HEK293 (cell line): Measurements from ENCODE around the gene ASCL5.

ENCODE experiments used
- CTCF ChIA-PET: fragments of 350-600 bp; formaldehyde crosslinking; extraction: SDS; loops from one replicate; lab custom pipeline; 2021; ENCODE audit warnings: antibody characterized with exemption; lab: Yijun Ruan, JAX
- POLR2A ChIA-PET: fragments of 300-600 bp; formaldehyde crosslinking; extraction: SDS; loops from one replicate; lab custom pipeline; 2020; ENCODE audit warnings: antibody characterized with exemption, inconsistent platforms; lab: Yijun Ruan, JAX
- H3K27ac ChIP-seq: fragments of 200-500 bp; sonication (Bioruptor generic); 2 replicates; pipeline ENCODE4 v1.5.1; 2014; ENCODE audit warnings: low read depth, low read length, control low read depth, inconsistent platforms; ENCODE audit errors: extremely low read depth
- H3K36me3 ChIP-seq, 2 experiments: fragments of 200-500 bp in 1 of 2; sonication (Bioruptor generic) in 1 of 2; 1 replicate in 1 of 2; 2 replicates in 1 of 2; pipeline ENCODE4 v1.5.1; 2014 to 2017; ENCODE audit warnings: inconsistent platforms in 2 of 2, low read length in 2 of 2; ENCODE audit not compliant: control insufficient read depth in 2 of 2, insufficient read depth in 1 of 2
- H3K4me1 ChIP-seq: fragments of 200-500 bp; sonication (Bioruptor generic); 2 replicates; pipeline ENCODE4 v1.5.1; 2014; ENCODE audit warnings: mild to moderate bottlenecking, low read length, inconsistent platforms; ENCODE audit not compliant: control insufficient read depth, insufficient read depth
- H3K4me3 ChIP-seq: 2 replicates; pipeline ENCODE4 v1.5.1; 2011; ENCODE audit warnings: low read depth, mild to moderate bottlenecking, control low read depth, low read length, moderate library complexity
- H3K9me3 ChIP-seq: fragments of 200-500 bp; sonication (Bioruptor generic); 2 replicates; pipeline ENCODE4 v1.5.1; 2014; ENCODE audit warnings: low read depth, low read length, inconsistent platforms; ENCODE audit not compliant: control insufficient read depth, insufficient read depth
- GFI1B ChIP-seq: fragments of 450-650 bp; formaldehyde crosslinking; IDR thresholded peaks from 2 replicates; pipeline ENCODE4 v1.5.1; 2016; ENCODE audit warnings: missing biosample characterization, missing genetic modification characterization
- GLIS1 ChIP-seq: fragments of 450-650 bp; formaldehyde crosslinking; IDR thresholded peaks from 2 replicates; pipeline ENCODE4 v1.5.1; 2016; ENCODE audit warnings: missing biosample characterization, missing genetic modification characterization
- IKZF3 ChIP-seq: fragments of 450-650 bp; IDR thresholded peaks from 2 replicates; pipeline ENCODE4 v1.5.0; 2018; ENCODE audit warnings: missing biosample characterization, mild to moderate bottlenecking, missing genetic modification characterization, moderate library complexity
- KLF7 ChIP-seq: fragments of 450-650 bp; formaldehyde crosslinking; IDR thresholded peaks from 2 replicates; pipeline ENCODE4 v1.5.1; 2016; ENCODE audit warnings: missing biosample characterization, missing genetic modification characterization, borderline replicate concordance
- SCRT2 ChIP-seq: fragments of 450-650 bp; formaldehyde crosslinking; IDR thresholded peaks from 2 replicates; pipeline ENCODE4 v1.5.1; 2016; ENCODE audit warnings: missing biosample characterization, missing genetic modification characterization
- SP7 ChIP-seq: fragments of 450-650 bp; formaldehyde crosslinking; IDR thresholded peaks from 2 replicates; pipeline ENCODE4 v1.5.1; 2016; ENCODE audit warnings: missing biosample characterization, missing genetic modification characterization
- TCF7L2 ChIP-seq: IDR thresholded peaks from 2 replicates; pipeline ENCODE4 v1.6.1; 2011; ENCODE audit warnings: low read depth, mild to moderate bottlenecking, inconsistent platforms, low read length, moderate library complexity, borderline replicate concordance
- WT1 ChIP-seq: fragments of 450-650 bp; formaldehyde crosslinking; IDR thresholded peaks from 2 replicates; pipeline ENCODE4 v1.5.1; 2016; ENCODE audit warnings: missing biosample characterization, missing genetic modification characterization
- YY2 ChIP-seq: fragments of 450-650 bp; formaldehyde crosslinking; IDR thresholded peaks from 2 replicates; pipeline ENCODE4 v1.5.1; 2016; ENCODE audit warnings: missing biosample characterization, missing genetic modification characterization
- ZBTB7A ChIP-seq: fragments of 450-650 bp; formaldehyde crosslinking; IDR thresholded peaks from 2 replicates; pipeline ENCODE4 v1.5.1; 2016; ENCODE audit warnings: low read depth, missing biosample characterization, missing genetic modification characterization
- ZIC2 ChIP-seq: fragments of 450-650 bp; formaldehyde crosslinking; IDR thresholded peaks from 2 replicates; pipeline ENCODE4 v1.5.1; 2016; ENCODE audit warnings: missing biosample characterization, missing genetic modification characterization
- ZNF157 ChIP-seq: fragments of 450-650 bp; formaldehyde crosslinking; IDR thresholded peaks from 2 replicates; pipeline ENCODE4 v1.5.1; 2016; ENCODE audit warnings: missing biosample characterization, missing genetic modification characterization
- ZNF169 ChIP-seq: fragments of 450-650 bp; formaldehyde crosslinking; IDR thresholded peaks from 2 replicates; pipeline ENCODE4 v1.5.1; 2016; ENCODE audit warnings: missing biosample characterization, missing genetic modification characterization
- ZNF2 ChIP-seq: fragments of 450-650 bp; formaldehyde crosslinking; IDR thresholded peaks from 2 replicates; pipeline ENCODE4 v1.5.1; 2016; ENCODE audit warnings: missing biosample characterization, missing genetic modification characterization
- ZNF24 ChIP-seq: fragments of 450-650 bp; formaldehyde crosslinking; IDR thresholded peaks from 2 replicates; pipeline ENCODE4 v1.5.1; 2016; ENCODE audit warnings: missing biosample characterization, missing genetic modification characterization
- ZNF510 ChIP-seq: fragments of 450-650 bp; formaldehyde crosslinking; IDR thresholded peaks from 2 replicates; pipeline ENCODE4 v1.5.1; 2018; ENCODE audit warnings: mild to moderate bottlenecking, missing genetic modification characterization, missing biosample characterization; ENCODE audit not compliant: insufficient replicate concordance
- ZNF514 ChIP-seq: fragments of 450-650 bp; formaldehyde crosslinking; IDR thresholded peaks from 2 replicates; pipeline ENCODE4 v1.5.1; 2016; ENCODE audit warnings: missing biosample characterization, missing genetic modification characterization
- ZNF529 ChIP-seq: fragments of 450-650 bp; formaldehyde crosslinking; IDR thresholded peaks from 2 replicates; pipeline ENCODE4 v1.5.1; 2017; ENCODE audit warnings: missing genetic modification characterization, missing biosample characterization; ENCODE audit not compliant: insufficient replicate concordance
- ZNF548 ChIP-seq: fragments of 450-650 bp; formaldehyde crosslinking; IDR thresholded peaks from 2 replicates; pipeline ENCODE4 v1.5.1; 2016; ENCODE audit warnings: missing biosample characterization, missing genetic modification characterization
- ZNF585B ChIP-seq: fragments of 450-650 bp; formaldehyde crosslinking; IDR thresholded peaks from 2 replicates; pipeline ENCODE4 v1.5.1; 2016; ENCODE audit warnings: missing biosample characterization, missing genetic modification characterization
- ZNF600 ChIP-seq: fragments of 450-650 bp; formaldehyde crosslinking; IDR thresholded peaks from 2 replicates; pipeline ENCODE4 v1.5.1; 2016; ENCODE audit warnings: missing biosample characterization, missing genetic modification characterization
- ZNF629 ChIP-seq: fragments of 450-650 bp; formaldehyde crosslinking; IDR thresholded peaks from 2 replicates; pipeline ENCODE4 v1.5.1; 2017; ENCODE audit warnings: missing biosample characterization, missing genetic modification characterization
- ZNF664 ChIP-seq: fragments of 450-650 bp; formaldehyde crosslinking; IDR thresholded peaks from 2 replicates; pipeline ENCODE4 v1.5.1; 2016; ENCODE audit warnings: missing biosample characterization, missing genetic modification characterization
- ZNF785 ChIP-seq: fragments of 450-650 bp; formaldehyde crosslinking; IDR thresholded peaks from 2 replicates; pipeline ENCODE4 v1.5.1; 2016; ENCODE audit warnings: missing biosample characterization, missing genetic modification characterization
- ZSCAN16 ChIP-seq: fragments of 450-650 bp; formaldehyde crosslinking; IDR thresholded peaks from 2 replicates; pipeline ENCODE4 v1.5.1; 2016; ENCODE audit warnings: missing biosample characterization, missing genetic modification characterization
- ZSCAN30 ChIP-seq: fragments of 450-650 bp; IDR thresholded peaks from 2 replicates; pipeline ENCODE4 v1.5.1; 2018; ENCODE audit warnings: missing biosample characterization, mild to moderate bottlenecking, missing genetic modification characterization, moderate library complexity
- TF ChIP-seq, protein P1 (sequence below): fragments of 450-650 bp; formaldehyde crosslinking; IDR thresholded peaks from 2 replicates; pipeline ENCODE4 v1.5.1; 2017; ENCODE audit warnings: missing biosample characterization, missing genetic modification characterization
- TF ChIP-seq, protein P2 (sequence below): fragments of 450-650 bp; formaldehyde crosslinking; IDR thresholded peaks from 2 replicates; pipeline ENCODE4 v1.5.1; 2017; ENCODE audit warnings: missing biosample characterization, missing genetic modification characterization
- TF ChIP-seq, protein P3 (sequence below): IDR thresholded peaks from 2 replicates; pipeline ENCODE4 v1.6.1; 2011; ENCODE audit warnings: mild to moderate bottlenecking, low read depth, low read length, borderline replicate concordance

Gene ASCL5

GRCh38 chr1:201169203-201169602 is 42.2 kb upstream of the ASCL5 start:
- Histone ChIP-seq H3K27ac (no peak overlapping the region), H3K9me3 (no peaks in the 10 kb centered on the region), H3K36me3 (no peaks in the 10 kb centered on the region), H3K4me3 (no peak overlapping the region), H3K4me1 (no peaks in the 10 kb centered on the region)
- POLR2A ChIA-PET, result interaction anchor here (0.6 to 2.9 kb wide), 2 partner anchors 10 to 15 kb away, joined by 3 to 21 read pairs; partner anchors contain the start of gene TMEM9
- CTCF ChIA-PET, result no interaction called here
- no peak for TF ChIP-seq ZNF24 (tag by site-specific recombination)
- peak; percentile 60 for TF ChIP-seq ZNF600

DNA sequence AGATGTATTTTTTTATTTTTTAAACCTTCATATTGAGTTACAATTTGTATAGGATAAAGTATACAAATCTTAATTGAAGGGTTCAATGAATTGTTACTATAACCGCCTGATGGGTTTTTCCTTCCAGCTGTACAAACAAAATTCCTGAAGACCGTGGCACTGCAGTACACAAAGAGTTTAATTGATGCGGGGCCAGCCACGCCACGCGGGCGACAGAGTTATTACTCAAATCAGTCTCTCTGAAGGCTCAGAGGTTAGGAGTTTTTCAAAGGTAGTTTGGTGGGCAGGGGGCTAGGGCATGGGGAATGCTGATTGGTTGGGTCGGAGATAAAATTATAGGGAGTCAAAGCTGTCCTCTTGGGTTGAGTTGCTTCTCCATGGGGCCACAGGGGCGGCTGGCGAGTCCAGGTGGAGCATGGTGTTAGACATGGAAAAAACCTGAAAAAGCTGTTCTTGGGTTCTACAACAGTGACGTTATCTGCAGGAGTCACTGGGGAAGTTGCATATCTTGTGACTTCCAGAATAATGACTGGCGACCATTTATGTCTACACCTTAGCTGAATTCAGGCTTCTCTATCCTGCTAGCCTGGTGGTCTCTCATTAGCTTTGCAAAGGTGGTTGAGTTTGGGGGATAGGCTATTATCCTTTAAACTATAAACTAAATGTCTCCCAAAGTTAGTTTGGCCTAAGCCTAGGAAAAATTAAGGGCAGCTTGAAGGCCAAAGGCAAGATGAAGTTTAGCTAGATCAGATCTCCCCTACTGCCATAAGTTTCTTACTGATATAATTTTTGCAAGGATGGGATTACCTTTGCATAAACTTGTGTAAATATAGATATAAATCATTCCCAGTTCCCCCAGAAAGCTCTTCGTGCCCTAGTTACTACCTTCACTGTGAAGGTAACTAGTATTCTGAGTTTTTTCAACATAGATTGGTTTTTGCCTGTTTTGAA is 40.3 kb upstream of the ASCL5 start:
- H3K36me3 ChIP-seq, result no peaks in the 10 kb centered on the region
- POLR2A ChIA-PET, result interaction anchor here (1.1 kb wide), 1 partner anchor 13 kb away, joined by 3 read pairs; the partner anchor contains the start of gene TMEM9
- no peak overlapping the region for H3K27ac ChIP-seq
- TF ChIP-seq ZNF664 (tag by site-specific recombination) (peak; percentile 89), YY2 (no peak), ZNF169 (tag by site-specific recombination) (no peak), ZBTB7A (no peak), ZNF548 (tag by site-specific recombination) (no peak), GLIS1 (tag by site-specific recombination) (peak; percentile 28; the same call in 1 of the 2 replicates), WT1 (tag by site-specific recombination) (no peak), ZNF157 (no peak), IKZF3 (tag by site-specific recombination) (0 out of 2 replicates have a peak, but pooled peaks have one; percentile 12), SP7 (tag by site-specific recombination) (peak; percentile 73), ZSCAN30 (no peak)
- TF ChIP-seq, protein P1, sequence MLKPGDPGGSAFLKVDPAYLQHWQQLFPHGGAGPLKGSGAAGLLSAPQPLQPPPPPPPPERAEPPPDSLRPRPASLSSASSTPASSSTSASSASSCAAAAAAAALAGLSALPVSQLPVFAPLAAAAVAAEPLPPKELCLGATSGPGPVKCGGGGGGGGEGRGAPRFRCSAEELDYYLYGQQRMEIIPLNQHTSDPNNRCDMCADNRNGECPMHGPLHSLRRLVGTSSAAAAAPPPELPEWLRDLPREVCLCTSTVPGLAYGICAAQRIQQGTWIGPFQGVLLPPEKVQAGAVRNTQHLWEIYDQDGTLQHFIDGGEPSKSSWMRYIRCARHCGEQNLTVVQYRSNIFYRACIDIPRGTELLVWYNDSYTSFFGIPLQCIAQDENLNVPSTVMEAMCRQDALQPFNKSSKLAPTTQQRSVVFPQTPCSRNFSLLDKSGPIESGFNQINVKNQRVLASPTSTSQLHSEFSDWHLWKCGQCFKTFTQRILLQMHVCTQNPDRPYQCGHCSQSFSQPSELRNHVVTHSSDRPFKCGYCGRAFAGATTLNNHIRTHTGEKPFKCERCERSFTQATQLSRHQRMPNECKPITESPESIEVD (tag by site-specific recombination), result peak; percentile 72
- TF ChIP-seq, all 188 proteins: peak for 5
- H3K4me1 ChIP-seq, result no peaks in the 10 kb centered on the region
- H3K4me3 ChIP-seq, result no peak overlapping the region
- CTCF ChIA-PET, result interaction anchor here (0.5 to 0.9 kb wide), 4 partner anchors 9 to 81 kb away, joined by 3 to 5 read pairs (median 4); no protein-coding TSS in a partner anchor
- no peaks in the 10 kb centered on the region for H3K9me3 ChIP-seq

GRCh38 chr1:201164645-201165044 is 37.7 kb upstream of the ASCL5 start:
- Histone ChIP-seq H3K4me3 (no peak overlapping the region), H3K4me1 (no peaks in the 10 kb centered on the region), H3K36me3 (no peaks in the 10 kb centered on the region), H3K27ac (no peak overlapping the region), H3K9me3 (no peaks in the 10 kb centered on the region)
- ChIA-PET CTCF (interaction anchor here (0.6 kb wide), 1 partner anchor 16 kb away, joined by 3 read pairs; no protein-coding TSS in a partner anchor), POLR2A (interaction anchor here (0.9 to 1.3 kb wide), 2 partner anchors 11 to 14 kb away, joined by 3 read pairs; partner anchors contain the start of gene TMEM9)
- TF ChIP-seq ZNF2 (tag by site-specific recombination) (no peak), GFI1B (tag by site-specific recombination) (no peak), TCF7L2 (peak; percentile 80), ZNF548 (tag by site-specific recombination) (no peak), ZNF514 (tag by site-specific recombination) (no peak), ZSCAN16 (no peak), ZIC2 (tag by site-specific recombination) (no peak), ZNF785 (tag by site-specific recombination) (no peak), ZNF510 (tag by site-specific recombination) (no peak), SCRT2 (tag by site-specific recombination) (no peak), ZNF585B (tag by site-specific recombination) (no peak), ZNF529 (tag by site-specific recombination) (no peak), KLF7 (tag by site-specific recombination) (no peak), ZNF629 (no peak)
- TF ChIP-seq, protein P2, sequence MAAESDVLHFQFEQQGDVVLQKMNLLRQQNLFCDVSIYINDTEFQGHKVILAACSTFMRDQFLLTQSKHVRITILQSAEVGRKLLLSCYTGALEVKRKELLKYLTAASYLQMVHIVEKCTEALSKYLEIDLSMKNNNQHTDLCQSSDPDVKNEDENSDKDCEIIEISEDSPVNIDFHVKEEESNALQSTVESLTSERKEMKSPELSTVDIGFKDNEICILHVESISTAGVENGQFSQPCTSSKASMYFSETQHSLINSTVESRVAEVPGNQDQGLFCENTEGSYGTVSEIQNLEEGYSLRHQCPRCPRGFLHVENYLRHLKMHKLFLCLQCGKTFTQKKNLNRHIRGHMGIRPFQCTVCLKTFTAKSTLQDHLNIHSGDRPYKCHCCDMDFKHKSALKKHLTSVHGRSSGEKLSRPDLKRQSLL (tag by site-specific recombination), result peak; percentile 36; the same call in 1 of the 2 replicates
- TF ChIP-seq, protein P3, sequence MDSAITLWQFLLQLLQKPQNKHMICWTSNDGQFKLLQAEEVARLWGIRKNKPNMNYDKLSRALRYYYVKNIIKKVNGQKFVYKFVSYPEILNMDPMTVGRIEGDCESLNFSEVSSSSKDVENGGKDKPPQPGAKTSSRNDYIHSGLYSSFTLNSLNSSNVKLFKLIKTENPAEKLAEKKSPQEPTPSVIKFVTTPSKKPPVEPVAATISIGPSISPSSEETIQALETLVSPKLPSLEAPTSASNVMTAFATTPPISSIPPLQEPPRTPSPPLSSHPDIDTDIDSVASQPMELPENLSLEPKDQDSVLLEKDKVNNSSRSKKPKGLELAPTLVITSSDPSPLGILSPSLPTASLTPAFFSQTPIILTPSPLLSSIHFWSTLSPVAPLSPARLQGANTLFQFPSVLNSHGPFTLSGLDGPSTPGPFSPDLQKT, result no peak
